HG03103 (cell line): ENCODE data around the gene SPTSSB.
A peak's percentile ranks its signal among the peaks of the same experiment; 100 is the strongest.

Experiments used
- ATAC-seq: cut with Tn5 transposase; IDR thresholded peaks from one replicate; pipeline ENCODE4 v1.9.1; 2021; ENCODE audit warnings: low read depth; ENCODE audit not compliant: unreplicated experiment

The SPTSSB gene

DNA sequence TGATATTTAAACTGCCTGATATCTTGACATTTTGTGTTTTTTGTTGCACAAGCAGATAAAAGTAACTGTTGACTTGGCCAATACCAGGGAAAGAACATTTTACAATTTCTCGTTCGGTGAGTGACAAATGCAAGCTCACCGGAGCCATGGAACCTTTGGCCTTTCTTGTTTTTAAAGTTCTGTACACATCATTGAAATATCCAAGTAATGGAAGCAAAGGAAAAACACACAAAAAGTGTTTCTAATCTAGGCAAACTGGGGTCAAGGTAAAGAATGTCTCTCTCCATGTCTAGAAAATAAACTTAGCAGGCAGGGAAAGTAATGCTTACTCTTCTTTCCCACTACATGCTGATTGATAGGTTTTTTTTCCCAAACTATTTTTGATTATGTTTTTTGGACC is 27.8 kb downstream of the SPTSSB start:
- ATAC-seq = no peak

DNA sequence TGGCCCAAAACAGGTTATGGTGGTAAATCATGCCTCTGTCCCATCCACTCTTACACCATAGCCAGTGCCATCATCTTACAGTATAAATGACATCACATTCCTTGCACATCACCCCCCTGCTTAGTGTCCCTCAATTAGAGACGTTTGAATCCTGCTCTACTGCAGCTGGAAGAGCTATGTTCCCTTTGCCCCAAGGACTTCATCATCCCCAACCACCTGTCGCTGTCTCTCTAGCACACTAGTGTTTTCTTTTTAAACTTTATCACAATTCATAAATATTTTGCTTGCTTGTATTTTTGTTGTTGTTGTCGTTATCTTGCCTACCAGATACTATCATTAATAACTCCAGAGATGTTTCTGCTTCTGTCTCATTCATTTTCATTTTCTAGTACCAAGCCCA is 28.7 kb downstream of the SPTSSB start:
- ATAC-seq = no peak

DNA sequence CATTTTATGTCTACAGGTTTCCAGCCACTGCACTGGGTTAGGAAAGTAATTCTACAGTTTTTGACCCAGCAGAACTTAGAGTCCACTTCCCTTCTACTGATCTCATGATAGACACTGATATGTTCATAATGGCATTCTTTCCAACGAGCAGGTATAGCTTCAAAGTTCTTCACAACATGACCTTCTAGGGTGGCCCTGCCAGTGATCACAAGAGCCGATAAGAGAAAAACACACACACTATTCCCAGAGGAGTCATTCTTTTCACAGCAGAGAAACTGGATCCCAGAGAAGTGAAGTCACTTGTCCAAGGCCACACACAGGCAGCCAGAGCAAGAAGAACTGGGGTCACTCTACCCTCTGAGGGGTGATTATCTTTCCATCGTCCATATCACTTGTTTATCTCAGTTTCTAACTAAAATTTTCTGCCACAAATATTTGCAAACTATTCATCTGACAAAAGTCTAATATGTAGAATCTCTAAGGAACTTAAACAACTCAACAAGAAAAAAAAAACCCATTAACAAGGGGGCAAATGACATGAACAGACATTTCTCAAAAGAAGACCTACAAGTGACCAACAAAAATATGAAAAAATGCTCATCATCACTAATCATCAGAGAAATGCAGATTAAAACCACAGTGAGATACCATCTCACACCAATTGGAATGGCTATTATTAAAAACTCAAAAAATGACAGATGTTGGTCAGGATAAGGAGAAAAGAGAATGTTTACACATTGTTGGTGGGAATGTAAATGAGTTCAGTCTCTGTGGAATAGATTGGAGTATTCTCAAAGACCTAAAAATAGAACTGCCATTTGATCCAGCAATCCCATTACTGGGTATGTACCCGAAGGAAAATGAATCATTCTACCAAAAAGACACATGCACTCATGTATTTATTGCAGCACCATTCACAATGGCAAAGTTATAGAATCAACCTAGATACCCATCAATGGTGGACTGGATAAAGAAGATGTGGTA is 31.5 kb downstream of the SPTSSB start:
- ATAC-seq = no peak

DNA sequence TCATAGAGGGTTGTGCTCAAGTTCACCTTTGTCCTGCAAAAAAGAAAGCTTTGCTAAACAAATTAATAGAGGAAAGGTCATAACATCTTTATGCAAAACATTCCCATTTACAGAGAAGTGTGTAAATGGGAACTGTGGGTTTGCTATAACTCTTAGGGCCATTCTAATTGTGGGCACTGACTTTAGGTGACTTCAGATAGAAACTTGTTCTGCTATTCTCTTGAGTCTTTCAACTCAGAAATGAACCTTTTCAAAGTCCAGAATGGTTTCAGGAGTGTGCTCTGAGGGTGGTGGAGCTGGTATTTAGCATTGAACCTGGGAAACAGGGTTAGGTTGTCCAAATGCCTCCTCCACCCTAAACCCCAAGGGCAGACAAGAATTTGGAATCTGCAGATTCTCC is 34.0 kb downstream of the SPTSSB start:
- ATAC-seq = no peak

DNA sequence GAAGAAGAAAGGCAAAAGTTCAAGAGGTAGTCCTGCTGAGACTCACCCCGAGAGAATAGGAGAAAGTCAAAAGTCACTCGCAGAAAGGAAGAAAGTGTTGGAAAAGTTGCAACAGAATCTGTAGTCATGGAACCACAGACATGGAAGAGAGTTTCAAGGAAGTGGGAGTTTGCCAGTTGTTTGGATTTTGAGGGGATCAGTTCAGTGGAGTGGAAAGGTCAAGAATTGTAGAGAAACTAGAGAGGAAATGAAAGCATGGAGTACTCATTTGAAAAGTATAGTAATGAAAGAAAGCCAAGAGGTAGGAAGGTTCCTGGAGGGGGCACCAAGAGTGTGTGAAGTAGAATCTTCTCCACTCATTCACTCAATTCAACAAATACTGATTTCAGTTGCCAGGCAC is 34.7 kb downstream of the SPTSSB start:
- ATAC-seq = no peak

DNA sequence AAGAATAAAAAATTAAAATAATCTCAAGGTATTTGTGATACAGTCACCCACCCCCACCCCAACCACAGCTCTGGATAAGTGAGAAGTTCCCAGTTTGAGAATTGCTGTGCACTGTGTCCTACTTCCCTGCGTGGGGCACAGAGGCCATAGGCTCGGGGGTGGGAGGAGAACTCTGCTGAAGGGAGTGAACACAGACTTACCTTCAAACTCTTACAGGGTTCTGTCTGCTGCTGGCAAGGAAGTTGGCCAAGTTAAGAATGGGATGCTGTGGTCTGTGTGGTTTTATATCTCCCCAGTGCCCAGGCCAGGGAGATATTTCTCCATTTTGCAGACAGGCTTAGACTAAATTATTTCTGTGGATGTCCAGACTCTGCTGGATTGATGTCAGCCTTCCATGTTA is 37.6 kb downstream of the SPTSSB start:
- ATAC-seq = no peak

DNA sequence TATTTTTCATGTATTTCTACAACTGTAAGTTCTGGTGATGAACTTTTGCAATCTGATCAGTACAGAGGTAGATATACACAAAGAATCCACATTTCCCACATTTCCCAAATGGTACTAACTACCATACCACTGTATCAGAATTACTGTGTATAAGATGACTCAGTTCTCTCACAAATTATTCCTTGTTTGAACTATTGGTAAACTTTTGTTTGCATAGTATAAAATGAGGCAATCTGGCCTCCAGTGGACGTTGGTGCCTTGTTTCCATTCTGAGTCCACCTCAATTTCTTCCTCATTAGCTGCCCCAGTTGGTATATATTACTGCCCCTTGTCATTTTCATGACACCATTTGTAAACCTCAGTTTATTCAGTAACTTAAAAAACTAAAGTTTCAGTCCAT is 38.5 kb downstream of the SPTSSB start:
- no peak for ATAC-seq

DNA sequence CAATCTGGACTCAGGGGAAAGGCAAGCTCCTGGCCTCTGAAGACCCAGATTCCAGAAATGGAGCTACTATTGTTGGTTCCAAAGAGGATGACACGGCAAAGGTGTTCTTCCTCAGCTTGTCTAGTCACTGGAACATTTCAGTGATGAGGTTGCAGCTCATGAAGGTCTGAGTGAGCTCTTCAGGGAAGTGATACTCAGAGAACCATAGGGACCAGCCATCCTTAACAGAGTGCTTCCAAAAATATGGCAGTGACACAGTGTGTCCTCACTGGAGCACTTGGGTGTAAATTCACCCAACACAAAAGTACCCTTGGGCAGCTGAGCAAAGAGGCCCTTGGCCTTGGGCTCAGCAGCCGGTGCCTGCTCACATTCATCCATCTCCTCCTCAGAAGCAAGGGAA is 46.3 kb downstream of the SPTSSB start:
- no peak for ATAC-seq

DNA sequence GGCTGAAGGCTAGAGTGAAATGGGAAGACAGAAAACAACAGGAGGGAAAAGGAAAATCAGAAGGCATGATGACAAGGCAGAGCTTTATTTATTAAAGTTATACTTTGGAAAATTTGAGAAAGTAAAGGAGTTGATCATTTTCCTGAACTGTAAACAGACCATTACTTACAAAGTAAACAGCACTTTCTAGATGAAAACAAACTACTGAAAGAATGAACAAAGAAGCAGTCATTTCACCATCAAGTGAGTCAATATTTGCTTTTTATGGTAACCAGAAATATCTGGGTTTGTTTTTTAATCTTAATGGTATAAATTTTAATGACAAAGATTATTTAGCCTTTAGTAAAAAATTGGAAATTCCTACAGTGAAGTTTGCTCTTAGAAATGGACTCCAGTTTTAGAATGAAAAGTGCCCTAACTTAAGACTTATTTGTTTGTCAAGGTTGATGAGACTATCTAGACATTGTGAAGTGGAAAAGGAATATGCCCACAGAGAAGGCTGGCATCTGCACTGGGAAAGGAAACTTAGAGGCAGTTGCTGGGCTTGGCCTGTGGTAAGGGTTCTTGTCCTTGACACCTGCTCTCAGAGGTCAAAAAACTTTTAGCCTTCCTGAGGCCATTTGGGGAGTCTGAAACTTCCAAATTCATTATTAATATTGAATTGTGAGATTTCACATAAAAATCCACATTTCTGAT is 47.2 kb downstream of the SPTSSB start:
- no peak for ATAC-seq

DNA sequence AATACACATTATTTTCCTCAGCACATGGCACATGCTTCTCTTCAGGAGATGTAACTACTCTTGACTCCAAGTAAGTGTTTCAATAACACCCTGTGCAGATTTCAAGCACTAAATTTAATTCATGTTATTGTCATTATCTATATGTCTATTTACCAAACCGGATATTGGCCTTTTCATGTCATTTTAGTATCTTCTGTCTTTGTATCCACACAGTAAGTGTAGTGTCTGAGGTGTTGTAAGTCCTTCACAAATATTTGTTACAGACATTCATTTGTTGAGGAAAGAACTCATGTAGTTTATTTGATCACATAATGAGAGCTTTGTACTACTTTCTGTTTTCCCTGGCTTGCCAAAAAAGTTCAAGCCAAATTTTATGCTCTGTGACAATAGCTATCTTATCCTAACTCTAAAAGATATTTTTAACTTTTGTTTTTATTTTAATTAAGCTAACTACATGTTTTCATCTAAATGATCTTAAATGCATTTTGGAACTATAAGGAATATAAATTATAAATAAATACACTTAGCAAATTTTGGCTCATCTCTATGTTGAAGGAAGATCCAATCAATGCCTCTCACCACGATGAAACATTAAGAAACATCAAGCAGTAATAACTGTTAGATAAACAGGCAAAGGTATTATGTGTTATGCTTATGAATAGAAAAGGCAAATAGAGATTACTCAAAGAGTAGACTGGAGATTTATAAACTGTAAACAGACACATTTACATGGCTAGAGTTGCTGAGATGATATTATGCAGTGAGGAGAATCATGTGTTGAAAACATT is 48.3 kb downstream of the SPTSSB start:
- ATAC-seq = no peak

DNA sequence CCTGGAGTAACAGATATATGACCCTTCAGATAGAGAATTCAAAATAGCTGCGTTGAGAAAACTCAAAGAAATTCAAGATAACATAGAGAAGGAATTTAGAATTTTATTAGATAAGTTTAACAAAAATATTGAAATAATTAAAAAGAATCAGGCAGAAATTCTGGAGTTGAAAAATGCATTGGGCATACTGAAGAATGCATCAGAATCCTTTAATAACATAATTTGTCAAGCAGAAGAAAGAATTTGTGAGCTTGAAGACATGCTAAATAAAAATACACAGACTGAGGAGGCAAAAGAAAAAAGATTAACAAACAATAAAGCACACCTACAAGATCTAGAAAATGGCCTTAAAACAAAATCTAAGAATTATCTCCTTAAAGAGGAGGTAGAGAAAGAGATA is 50.5 kb downstream of the SPTSSB start:
- no peak for ATAC-seq

DNA sequence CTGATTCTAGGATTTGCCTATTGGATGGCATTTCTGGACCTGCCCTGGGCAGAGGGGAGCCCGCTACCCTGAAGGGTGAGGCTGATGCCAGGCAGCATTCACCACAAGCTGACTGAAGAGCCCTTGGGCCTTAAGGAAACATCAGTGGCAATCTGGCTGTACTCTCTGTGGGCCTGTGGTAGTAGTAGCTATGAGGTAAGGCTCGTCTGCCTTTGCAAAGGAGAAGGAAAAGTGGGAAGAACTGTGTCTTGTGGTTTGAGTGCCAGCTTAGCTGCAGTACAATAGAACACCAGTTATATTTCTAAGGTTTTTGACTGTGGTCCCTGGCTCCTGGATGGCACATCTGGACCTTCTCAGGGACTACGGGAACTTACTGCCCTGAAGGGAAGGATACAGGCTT is 51.5 kb downstream of the SPTSSB start:
- ATAC-seq = no peak

DNA sequence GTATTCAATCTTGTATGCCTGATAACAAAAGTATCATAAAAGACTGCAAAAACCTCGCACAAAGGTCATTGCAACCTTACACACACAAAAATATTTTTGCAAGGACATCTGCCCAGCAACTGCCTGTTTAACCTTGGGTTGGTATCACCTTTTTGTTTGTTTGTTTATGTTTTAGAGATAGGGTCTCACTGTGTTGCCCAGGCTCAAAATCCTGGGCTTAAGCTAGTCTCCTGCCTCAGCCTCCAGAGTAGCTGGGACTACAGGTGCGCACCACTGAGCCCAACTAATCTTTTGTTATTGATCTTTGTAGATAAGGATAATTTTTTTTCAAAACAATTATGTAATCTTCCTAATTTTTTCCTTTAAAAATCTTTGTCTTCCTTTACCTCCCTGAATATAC is 54.2 kb downstream of the SPTSSB start:
- no peak for ATAC-seq

DNA sequence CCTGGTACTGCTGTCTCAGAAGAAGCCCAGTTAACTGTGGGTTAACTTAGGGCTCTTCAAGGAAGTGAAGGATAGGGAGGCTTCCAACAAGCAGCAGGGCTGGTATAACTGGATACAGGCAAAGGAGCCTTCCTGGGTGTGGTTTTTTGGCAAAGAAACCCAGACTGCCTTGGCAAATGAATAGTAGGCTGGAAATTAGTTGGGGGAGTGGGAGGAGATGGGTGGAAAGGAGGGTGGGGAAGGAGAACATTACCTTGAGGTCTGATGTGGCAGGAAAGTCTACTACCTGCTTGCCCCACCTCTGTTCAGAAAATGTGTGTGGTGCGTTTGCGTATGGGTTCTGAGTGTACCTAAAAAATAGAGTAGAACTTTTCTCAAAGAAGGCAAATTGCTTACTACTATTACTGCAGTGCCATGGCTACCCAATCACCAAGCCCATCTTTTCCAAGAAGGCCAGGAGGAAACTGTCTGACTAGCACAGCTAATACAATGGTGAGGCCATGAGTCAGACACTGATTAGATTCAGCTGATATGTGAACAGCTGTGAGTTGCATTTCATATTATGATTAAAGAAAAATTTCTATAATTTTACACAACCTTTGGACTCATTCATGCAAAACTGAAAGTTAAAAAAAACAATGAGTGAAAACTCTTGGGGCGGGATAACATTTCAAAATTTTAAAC is 55.2 kb downstream of the SPTSSB start:
- ATAC-seq = no peak

DNA sequence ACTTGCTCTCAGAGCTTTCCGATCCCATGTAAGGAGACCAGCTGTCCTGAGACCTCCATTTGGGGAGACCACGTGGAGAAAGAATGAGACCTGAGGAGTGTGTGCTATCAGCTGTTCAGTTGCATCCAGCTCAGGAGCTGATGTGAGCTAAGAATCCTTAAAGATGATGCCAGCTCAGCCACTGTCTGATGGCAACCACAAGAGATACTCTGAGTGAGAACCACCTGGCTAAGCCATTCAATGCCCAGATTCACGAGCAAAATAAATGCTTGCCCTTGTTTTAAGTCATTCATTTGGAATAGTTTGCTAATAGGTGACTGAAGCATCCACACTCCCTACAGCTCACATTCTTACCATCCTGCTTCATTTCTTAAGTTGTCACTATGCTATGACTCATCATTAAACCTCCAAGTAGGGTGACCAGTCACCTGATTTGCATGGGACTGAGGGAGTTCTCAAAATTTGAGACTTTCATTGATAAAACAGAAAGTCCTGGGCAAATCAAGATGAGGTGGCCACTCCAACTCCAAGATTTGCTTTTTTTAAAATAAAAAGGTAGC is 56.4 kb downstream of the SPTSSB start:
- ATAC-seq = peak; percentile 46

DNA sequence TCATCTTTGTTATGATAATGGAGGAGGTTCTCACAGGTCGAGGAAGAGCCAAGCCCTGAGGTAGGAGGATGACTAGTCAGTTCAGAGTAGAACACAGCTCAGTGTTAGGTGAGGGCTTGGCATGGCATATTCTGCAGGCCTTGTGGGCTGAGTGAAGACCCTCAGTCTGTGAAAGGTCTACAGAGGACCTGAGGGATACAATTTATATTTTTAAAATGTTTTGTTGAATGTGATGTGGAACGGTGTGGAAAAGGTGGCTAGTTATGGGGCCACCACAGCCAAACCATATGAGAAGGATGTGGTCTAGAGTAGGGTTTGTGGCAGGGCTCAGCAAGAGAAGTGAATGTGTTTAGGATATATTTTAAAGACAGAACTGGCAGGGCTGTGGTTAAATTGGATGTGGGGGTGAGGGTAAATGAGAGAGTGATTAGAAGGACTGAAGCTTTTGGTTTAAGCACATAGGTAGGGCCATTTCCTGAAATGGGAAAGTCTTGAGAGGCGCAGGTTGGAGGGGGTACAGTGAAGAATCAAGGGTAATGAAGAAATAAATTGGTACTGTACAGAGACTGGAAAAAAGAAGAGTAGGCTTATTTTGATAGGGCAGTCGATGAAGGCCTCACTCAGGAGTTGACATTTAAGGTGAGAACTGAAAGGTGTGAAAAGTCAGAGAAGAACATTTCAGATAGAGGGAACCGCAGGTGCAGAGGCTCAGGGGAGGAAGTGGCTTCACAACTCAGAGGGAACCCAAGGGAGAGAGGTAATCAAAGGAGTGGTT is 60.5 kb downstream of the SPTSSB start:
- peak; percentile 60 for ATAC-seq

DNA sequence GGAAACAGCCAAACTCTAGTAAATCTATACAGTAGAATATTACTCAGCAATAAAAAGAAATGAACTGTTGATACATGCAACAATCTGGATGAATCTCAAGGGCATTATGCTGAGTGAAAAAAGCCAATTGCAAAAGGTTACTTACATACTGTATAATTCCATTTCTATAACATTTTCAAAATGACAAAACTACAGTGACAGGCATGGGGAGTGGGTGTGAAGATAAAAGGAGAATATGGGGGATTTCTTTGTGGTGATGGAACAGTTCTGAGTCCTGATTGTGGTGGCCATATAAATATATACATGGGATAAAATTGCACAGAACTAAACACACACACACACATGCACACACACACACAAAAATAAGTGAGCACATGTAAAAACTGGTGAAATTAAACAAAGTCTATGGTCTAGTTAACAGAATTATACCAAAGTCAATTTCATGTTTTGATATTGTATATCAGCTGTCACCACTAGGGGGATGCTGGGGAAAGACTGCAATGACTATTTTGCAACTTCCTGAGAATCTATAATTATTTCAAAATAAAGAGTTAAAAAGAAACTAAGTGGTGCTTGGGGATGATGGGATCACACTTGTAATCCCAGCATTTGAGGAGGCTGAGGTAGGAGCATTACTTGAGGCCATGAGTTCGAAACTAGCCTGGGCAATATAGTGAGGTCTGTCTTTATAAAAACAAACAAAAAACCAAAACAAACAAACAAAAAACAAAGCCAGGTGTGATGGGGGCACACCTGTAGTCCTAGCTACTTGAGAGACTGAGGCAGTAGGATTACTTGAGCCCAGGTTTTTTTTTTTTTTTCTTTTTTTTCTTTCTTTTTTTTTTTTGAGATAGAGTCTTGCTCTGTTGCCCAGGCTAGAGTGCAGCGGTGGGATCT is 66.0 kb downstream of the SPTSSB start:
- ATAC-seq = no peak

DNA sequence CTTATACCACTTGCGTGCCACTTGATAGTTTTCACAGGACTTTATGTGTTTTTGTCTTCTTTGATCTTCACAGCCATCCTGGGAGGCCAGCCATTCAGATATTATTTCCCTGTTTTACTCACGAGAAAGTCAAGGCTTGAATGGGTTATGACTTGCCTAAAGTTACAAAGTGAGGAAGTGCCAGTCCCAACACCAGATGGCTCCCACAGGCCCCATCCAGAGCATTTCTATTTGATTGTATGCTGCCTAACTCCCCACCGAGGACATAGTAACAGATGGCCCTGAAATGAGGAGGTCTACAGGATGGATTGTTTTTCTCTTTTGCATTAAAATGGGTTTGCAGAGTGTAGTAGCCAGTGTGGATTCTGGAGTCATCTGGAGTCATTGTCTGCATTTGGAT is 74.5 kb downstream of the SPTSSB start:
- ATAC-seq = no peak

DNA sequence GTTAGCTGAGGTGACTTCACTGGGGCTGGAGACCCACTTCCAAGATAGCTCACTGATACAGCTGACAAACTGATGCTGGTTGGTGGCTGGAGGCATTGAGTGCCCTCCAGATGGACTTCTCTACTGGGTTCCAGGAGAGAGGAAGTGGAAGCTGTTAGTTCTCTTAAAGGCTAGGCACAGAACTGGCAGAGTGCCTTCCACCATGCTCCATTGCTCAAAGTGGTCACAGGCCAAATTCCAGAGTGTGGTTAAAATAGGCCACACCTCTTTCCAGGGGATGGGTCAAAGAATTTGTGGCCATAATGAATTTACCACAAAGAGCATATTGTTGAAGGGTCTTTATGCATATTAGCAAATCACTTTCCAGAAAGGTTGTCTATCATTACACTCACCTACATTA is 76.0 kb downstream of the SPTSSB start:
- ATAC-seq = no peak
